Measurements from ENCODE around the gene ETS1. TPM values are rescaled to one million over a fixed set of nuclear protein-coding genes. Genes with fewer than 3 reads are reported as not detected.

The ETS1 gene
- total and polyA plus RNA-seq, 5 donors, result 24.5 to 60.6 (median 50.6) TPM

- ATAC-seq, result no peak
- intact Hi-C loops (cut with DNase I), result no loop called here
- H3K27me3 ChIP-seq (ENCODE audit: control insufficient read depth, insufficient read depth), result no peaks in the 10 kb centered on the region
- H3K9me3 ChIP-seq (ENCODE audit: control insufficient read depth, low read length), result no peaks in the 10 kb centered on the region
- no peak overlapping the region for H3K27ac ChIP-seq (ENCODE audit: low read length)
- H3K4me1 ChIP-seq (ENCODE audit: control insufficient read depth, insufficient read depth, low read length), result peaks cover 10% of the 10 kb centered on the region
- no peak for DNase-seq
- no peak overlapping the region for H3K4me3 ChIP-seq (ENCODE audit: low read length)
- 76% methylated on average over 4 of the region's 4 CpGs for WGBS
Observed at GRCh38 chr11:128579798-128580504, 7.4 kb downstream of the ETS1 start.

- WGBS, result 52% methylated on average over 8 of the region's 8 CpGs
- no peaks in the 10 kb centered on the region for H3K27me3 ChIP-seq (ENCODE audit: control insufficient read depth, insufficient read depth)
- no peaks in the 10 kb centered on the region for H3K9me3 ChIP-seq (ENCODE audit: control insufficient read depth, low read length)
- ATAC-seq (peak in 1 of 2 donors; percentile 37), DNase-seq (peak in 1 of 3 donors; percentile 51)
- peak overlapping the region; percentile 50 for H3K27ac ChIP-seq (ENCODE audit: low read length)
- peaks cover 7% of the 10 kb centered on the region for H3K4me1 ChIP-seq (ENCODE audit: control insufficient read depth, insufficient read depth, low read length)
- H3K4me3 ChIP-seq (ENCODE audit: low read length), result no peak overlapping the region
- intact Hi-C loops (cut with DNase I), result no loop called here
Observed at GRCh38 chr11:128576555-128576954, 10.8 kb downstream of the ETS1 start.

- Histone ChIP-seq H3K27ac (ENCODE audit: low read length) (peak overlapping the region; percentile 58), H3K27me3 (ENCODE audit: control insufficient read depth, insufficient read depth) (no peaks in the 10 kb centered on the region), H3K9me3 (ENCODE audit: control insufficient read depth, low read length) (no peaks in the 10 kb centered on the region), H3K4me1 (ENCODE audit: control insufficient read depth, insufficient read depth, low read length) (peaks cover 7% of the 10 kb centered on the region), H3K4me3 (ENCODE audit: low read length) (no peak overlapping the region)
- intact Hi-C loops (cut with DNase I), result no loop called here
- WGBS, result 20% methylated on average over 4 of the region's 4 CpGs
- ATAC-seq, result peak; percentile 92 to 97
- peak; percentile 31 to 52 (median 46) for DNase-seq
Observed at GRCh38 chr11:128575961-128576350, 11.4 kb downstream of the ETS1 start.

- peaks cover 7% of the 10 kb centered on the region for H3K4me1 ChIP-seq (ENCODE audit: control insufficient read depth, insufficient read depth, low read length)
- 59% methylated on average over 9 of the region's 9 CpGs for WGBS
- H3K27me3 ChIP-seq (ENCODE audit: control insufficient read depth, insufficient read depth), result no peaks in the 10 kb centered on the region
- DNase-seq (no peak), ATAC-seq (peak in 1 of 2 donors; percentile 39)
- H3K4me3 ChIP-seq (ENCODE audit: low read length), result no peak overlapping the region
- H3K9me3 ChIP-seq (ENCODE audit: control insufficient read depth, low read length), result no peaks in the 10 kb centered on the region
- H3K27ac ChIP-seq (ENCODE audit: low read length), result peak overlapping the region; percentile 58
- intact Hi-C loops (cut with DNase I), result no loop called here
Observed at GRCh38 chr11:128575174-128575960, 12.0 kb downstream of the ETS1 start.

GRCh38 chr11:128574576-128575011 lies 12.8 kb downstream of the ETS1 start:
- ATAC-seq, result no peak
- intact Hi-C loops (cut with DNase I), result no loop called here
- H3K27ac ChIP-seq (ENCODE audit: low read length), result no peak overlapping the region
- peaks cover 7% of the 10 kb centered on the region for H3K4me1 ChIP-seq (ENCODE audit: control insufficient read depth, insufficient read depth, low read length)
- WGBS, result 83% methylated on average over 2 of the region's 2 CpGs
- no peaks in the 10 kb centered on the region for H3K27me3 ChIP-seq (ENCODE audit: control insufficient read depth, insufficient read depth)
- no peaks in the 10 kb centered on the region for H3K9me3 ChIP-seq (ENCODE audit: control insufficient read depth, low read length)
- DNase-seq, result no peak
- H3K4me3 ChIP-seq (ENCODE audit: low read length), result no peak overlapping the region

GRCh38 chr11:128573638-128574037 lies 13.7 kb downstream of the ETS1 start:
- Histone ChIP-seq H3K27me3 (ENCODE audit: control insufficient read depth, insufficient read depth) (no peaks in the 10 kb centered on the region), H3K27ac (ENCODE audit: low read length) (no peak overlapping the region), H3K9me3 (ENCODE audit: control insufficient read depth, low read length) (no peaks in the 10 kb centered on the region), H3K4me3 (ENCODE audit: low read length) (no peak overlapping the region), H3K4me1 (ENCODE audit: control insufficient read depth, insufficient read depth, low read length) (peaks cover 6% of the 10 kb centered on the region)
- no peak for ATAC-seq
- intact Hi-C loops (cut with DNase I), result no loop called here
- 74% methylated on average over 5 of the region's 5 CpGs for WGBS
- DNase-seq, result no peak

- intact Hi-C loops (cut with DNase I), result no loop called here
- Histone ChIP-seq H3K4me1 (ENCODE audit: control insufficient read depth, insufficient read depth, low read length) (peaks cover 6% of the 10 kb centered on the region), H3K27ac (ENCODE audit: low read length) (no peak overlapping the region), H3K9me3 (ENCODE audit: control insufficient read depth, low read length) (no peaks in the 10 kb centered on the region), H3K4me3 (ENCODE audit: low read length) (no peak overlapping the region), H3K27me3 (ENCODE audit: control insufficient read depth, insufficient read depth) (no peaks in the 10 kb centered on the region)
- ATAC-seq, result no peak
- WGBS, result 76% methylated on average over 6 of the region's 6 CpGs
- peak in 1 of 3 donors; percentile 28 for DNase-seq
Observed at GRCh38 chr11:128572965-128573364, 14.4 kb downstream of the ETS1 start.

GRCh38 chr11:128570632-128571031 lies 16.7 kb downstream of the ETS1 start:
- peaks cover 4% of the 10 kb centered on the region for H3K4me1 ChIP-seq (ENCODE audit: control insufficient read depth, insufficient read depth, low read length)
- 48% methylated on average over 7 of the region's 7 CpGs for WGBS
- intact Hi-C loops (cut with DNase I), result no loop called here

GRCh38 chr11:128569291-128569690 lies 18.1 kb downstream of the ETS1 start:
- Histone ChIP-seq H3K4me3 (ENCODE audit: low read length) (no peak overlapping the region), H3K27me3 (ENCODE audit: control insufficient read depth, insufficient read depth) (no peaks in the 10 kb centered on the region), H3K27ac (ENCODE audit: low read length) (no peak overlapping the region), H3K4me1 (ENCODE audit: control insufficient read depth, insufficient read depth, low read length) (peaks cover 3% of the 10 kb centered on the region), H3K9me3 (ENCODE audit: control insufficient read depth, low read length) (no peaks in the 10 kb centered on the region)
- 34% methylated on average over 2 of the region's 2 CpGs for WGBS
- intact Hi-C loops (cut with DNase I), result no loop called here
- ATAC-seq, result no peak
- no peak for DNase-seq

More at GRCh38 chr11:128570632-128571031, 16.7 kb downstream of the ETS1 start:
- Histone ChIP-seq H3K9me3 (ENCODE audit: control insufficient read depth, low read length) (no peaks in the 10 kb centered on the region), H3K27ac (ENCODE audit: low read length) (no peak overlapping the region), H3K4me3 (ENCODE audit: low read length) (no peak overlapping the region), H3K27me3 (ENCODE audit: control insufficient read depth, insufficient read depth) (no peaks in the 10 kb centered on the region)
- no peak for DNase-seq
- ATAC-seq, result peak in 1 of 2 donors; percentile 33

- no peaks in the 10 kb centered on the region for H3K27me3 ChIP-seq (ENCODE audit: control insufficient read depth, insufficient read depth)
- H3K9me3 ChIP-seq (ENCODE audit: control insufficient read depth, low read length), result no peaks in the 10 kb centered on the region
- DNase-seq (peak in 2 of 3 donors; percentile 47 to 61), ATAC-seq (peak; percentile 73 to 92)
- intact Hi-C loops (cut with DNase I), result no loop called here
- peaks cover 3% of the 10 kb centered on the region for H3K4me1 ChIP-seq (ENCODE audit: control insufficient read depth, insufficient read depth, low read length)
- H3K27ac ChIP-seq (ENCODE audit: low read length), result peak overlapping the region; percentile 86
- WGBS, result 62% methylated on average over 11 of the region's 11 CpGs
- H3K4me3 ChIP-seq (ENCODE audit: low read length), result no peak overlapping the region
Observed at GRCh38 chr11:128568166-128568778, 19.1 kb downstream of the ETS1 start.

GRCh38 chr11:128567130-128567529 lies 20.2 kb downstream of the ETS1 start:
- WGBS, result 85% methylated on average over 3 of the region's 3 CpGs
- H3K4me3 ChIP-seq (ENCODE audit: low read length), result no peak overlapping the region
- no peaks in the 10 kb centered on the region for H3K9me3 ChIP-seq (ENCODE audit: control insufficient read depth, low read length)
- no peak overlapping the region for H3K27ac ChIP-seq (ENCODE audit: low read length)
- intact Hi-C loops (cut with DNase I), result no loop called here
- ATAC-seq (no peak), DNase-seq (no peak)
- H3K4me1 ChIP-seq (ENCODE audit: control insufficient read depth, insufficient read depth, low read length), result peaks cover 3% of the 10 kb centered on the region
- no peaks in the 10 kb centered on the region for H3K27me3 ChIP-seq (ENCODE audit: control insufficient read depth, insufficient read depth)

Measured in right cardiac atrium (tissue), 5 donors.